GM23338 (cell line): ENCODE results near the gene SEMA7A. TPM values are rescaled to one million over a fixed set of nuclear protein-coding genes. Genes with fewer than 3 reads are reported as not detected.

Source experiments
- ATAC-seq: fragments of 200-7000 bp; cut with Tn5 transposase; 3 replicates; pipeline ENCODE4 v1.9.1; 2020
- DNase-seq: peaks from one replicate; pipeline ENCODE4 v3.0.0-alpha.2; 2015; ENCODE audit warnings: low spot score
- H2AFZ ChIP-seq: fragments of 200-600 bp; sonication (generic); 2 replicates; pipeline ENCODE4 v1.8.0; 2016; ENCODE audit warnings: antibody characterized with exemption, mild to moderate bottlenecking, moderate library complexity
- H3F3A ChIP-seq: fragments of 200-600 bp; sonication (generic); replicated peaks from 2 replicates; pipeline ENCODE4 v1.8.0; 2017; ENCODE audit warnings: antibody characterized with exemption, mixed run types, low read depth
- H3K27ac ChIP-seq: fragments of 200-600 bp; sonication (generic); 2 replicates; pipeline ENCODE4 v1.6.1; 2016; ENCODE audit warnings: low read depth
- H3K27me3 ChIP-seq: fragments of 200-600 bp; sonication (generic); 2 replicates; pipeline ENCODE4 v1.8.0; 2016; ENCODE audit warnings: mild to moderate bottlenecking, mixed run types, moderate library complexity; ENCODE audit not compliant: insufficient read depth
- H3K36me3 ChIP-seq: fragments of 200-600 bp; sonication (generic); 2 replicates; pipeline ENCODE4 v1.8.0; 2016; ENCODE audit warnings: mild to moderate bottlenecking; ENCODE audit not compliant: insufficient read depth
- H3K4me1 ChIP-seq: fragments of 200-600 bp; sonication (generic); 2 replicates; pipeline ENCODE4 v1.8.0; 2016; ENCODE audit warnings: mild to moderate bottlenecking, moderate library complexity; ENCODE audit not compliant: insufficient read depth
- H3K4me2 ChIP-seq: fragments of 200-600 bp; sonication (generic); 2 replicates; pipeline ENCODE4 v1.7.1; 2017; ENCODE audit warnings: mixed run types
- H3K4me3 ChIP-seq: fragments of 200-600 bp; sonication (generic); 2 replicates; pipeline ENCODE4 v1.6.1; 2016; ENCODE audit warnings: mixed run types
- H3K79me2 ChIP-seq: fragments of 200-600 bp; sonication (generic); replicated peaks from 2 replicates; pipeline ENCODE4 v1.8.0; 2017; ENCODE audit warnings: mild to moderate bottlenecking; ENCODE audit not compliant: insufficient read depth
- H3K9me2 ChIP-seq: fragments of 200-600 bp; sonication (generic); 2 replicates; pipeline ENCODE4 v1.8.0; 2017; ENCODE audit not compliant: insufficient read depth
- H4K20me1 ChIP-seq: fragments of 200-600 bp; sonication (generic); replicated peaks from 2 replicates; pipeline ENCODE4 v1.8.0; 2017; ENCODE audit warnings: mild to moderate bottlenecking; ENCODE audit not compliant: insufficient read depth
- H3K27ac Mint-ChIP-seq: 2 replicates; pipeline ENCODE4 v1.8.0; 2020; ENCODE audit warnings: inconsistent platforms, mild to moderate bottlenecking, moderate library complexity, mixed read lengths
- H3K27me3 Mint-ChIP-seq: 3 replicates; pipeline ENCODE4 v1.8.0; 2022; ENCODE audit warnings: low read depth, mild to moderate bottlenecking, moderate library complexity, mixed read lengths, inconsistent platforms; ENCODE audit not compliant: insufficient read depth, poor library complexity
- H3K36me3 Mint-ChIP-seq: 3 replicates; pipeline ENCODE4 v1.8.0; 2021; ENCODE audit warnings: low read depth, mild to moderate bottlenecking, inconsistent platforms, moderate library complexity, mixed read lengths
- H3K4me1 Mint-ChIP-seq: 3 replicates; pipeline ENCODE4 v1.8.0; 2020; ENCODE audit warnings: mild to moderate bottlenecking, inconsistent platforms, mixed read lengths
- H3K4me3 Mint-ChIP-seq: 3 replicates; pipeline ENCODE4 v1.8.0; 2021; ENCODE audit warnings: moderate library complexity, mild to moderate bottlenecking, inconsistent platforms, mixed read lengths
- H3K9me3 Mint-ChIP-seq: 3 replicates; pipeline ENCODE4 v1.8.0; 2020; ENCODE audit warnings: moderate library complexity, mild to moderate bottlenecking, inconsistent platforms, mixed read lengths
- CREB1 ChIP-seq: fragments of 250-450 bp; sonication (Bioruptor Pico); IDR thresholded peaks from 2 replicates; pipeline ENCODE4 v1.5.0; 2020; ENCODE audit warnings: low read depth, mild to moderate bottlenecking, moderate library complexity
- EZH2 ChIP-seq: fragments of 200-600 bp; sonication (generic); IDR thresholded peaks from one replicate; pipeline ENCODE4 v1.8.0; 2017; ENCODE audit warnings: antibody characterized with exemption, mild to moderate bottlenecking, low read depth; ENCODE audit not compliant: unreplicated experiment
- EZH2phosphoT487 ChIP-seq: fragments of 200-600 bp; sonication (generic); IDR thresholded peaks from one replicate; pipeline ENCODE4 v1.8.1; 2018; ENCODE audit warnings: antibody characterized with exemption; ENCODE audit not compliant: unreplicated experiment
- NANOG ChIP-seq: IDR thresholded peaks from 2 replicates; pipeline ENCODE4 v1.6.1; 2016; ENCODE audit warnings: antibody characterized with exemption, borderline replicate concordance
- ZNF114 ChIP-seq: fragments of 250-450 bp; sonication (Bioruptor Pico); IDR thresholded peaks from 2 replicates; pipeline ENCODE4 v1.5.0; 2020; ENCODE audit warnings: mild to moderate bottlenecking, moderate library complexity
- ZNF331 ChIP-seq: fragments of 250-450 bp; sonication (Bioruptor Pico); IDR thresholded peaks from 2 replicates; pipeline ENCODE4 v1.5.0; 2020; ENCODE audit warnings: low read depth, mild to moderate bottlenecking, moderate library complexity
- polyA plus RNA-seq: library from polyadenylated mRNA; unstranded; fragments of >200 nt; fragmentation: Nextera tagmentation; extraction: Ambion mirVana; gene quantifications from 2 replicates; pipeline ENCODE4 v1.2.1, GENCODE V29; 2016
- total RNA-seq: library from RNA; depleted of rRNA; stranded (reverse); fragments of >200 nt; shearing (Covaris generic); gene quantifications from 2 replicates; pipeline ENCODE4 v1.2.3, GENCODE V29; 2014
- TF ChIP-seq, protein P1 (sequence below): IDR thresholded peaks from 2 replicates; pipeline ENCODE4 v1.6.1; 2016; ENCODE audit warnings: antibody characterized with exemption
- TF ChIP-seq, protein P2 (sequence below), 2 experiments: fragments of 200-600 bp in 1 of 2; sonication (generic) in 1 of 2; conservative IDR thresholded peaks; 2 replicates each; pipeline versions ENCODE4 v1.5.1 to v1.6.1; 2016 to 2017; ENCODE audit warnings: antibody characterized with exemption in 2 of 2, low read depth in 2 of 2, mild to moderate bottlenecking in 2 of 2, moderate library complexity in 1 of 2

SEMA7A gene
- total and polyA plus RNA-seq, 2 experiments from 2014 or later, result 2.0 to 14.1 TPM

DNA sequence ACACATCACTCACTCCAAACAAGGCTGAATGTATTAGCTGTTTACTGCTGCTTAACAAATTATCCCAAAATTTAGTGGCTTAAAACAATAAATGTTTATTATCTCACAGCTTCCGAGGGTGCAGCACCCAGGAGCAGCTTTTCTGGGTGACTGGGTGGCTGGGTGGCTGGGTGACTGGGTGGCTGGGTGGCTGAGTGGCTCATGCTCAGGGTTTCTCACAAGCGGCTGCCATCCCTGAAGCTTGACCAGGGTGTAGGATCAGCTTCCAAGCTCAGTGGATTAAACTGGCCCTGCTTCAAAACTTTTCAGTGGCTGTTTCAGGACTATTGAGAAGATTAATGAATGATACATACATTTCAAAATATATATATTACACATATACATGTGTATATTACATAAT lies 64.0 kb downstream of the SEMA7A start:
- Mint-ChIP-seq H3K27me3 (peaks cover 26% of the 10 kb centered on the region), H3K4me3 (no peak overlapping the region), H3K27ac (no peak overlapping the region), H3K36me3 (no peaks in the 10 kb centered on the region), H3K4me1 (peaks cover 10% of the 10 kb centered on the region), H3K9me3 (no peaks in the 10 kb centered on the region)
- DNase-seq (no peak), ATAC-seq (no peak)
- H3F3A ChIP-seq, result peaks cover 5% of the 10 kb centered on the region; the same call in 1 of the 2 replicates
- H3K9me2 ChIP-seq, result no peaks in the 10 kb centered on the region
- peaks cover 22% of the 10 kb centered on the region for H3K4me1 ChIP-seq
- H3K27me3 ChIP-seq, result peaks cover 27% of the 10 kb centered on the region
- no peaks in the 10 kb centered on the region for H3K79me2 ChIP-seq
- TF ChIP-seq ZNF331 (CRISPR knock-in tag), result no peak
- TF ChIP-seq, protein P1, sequence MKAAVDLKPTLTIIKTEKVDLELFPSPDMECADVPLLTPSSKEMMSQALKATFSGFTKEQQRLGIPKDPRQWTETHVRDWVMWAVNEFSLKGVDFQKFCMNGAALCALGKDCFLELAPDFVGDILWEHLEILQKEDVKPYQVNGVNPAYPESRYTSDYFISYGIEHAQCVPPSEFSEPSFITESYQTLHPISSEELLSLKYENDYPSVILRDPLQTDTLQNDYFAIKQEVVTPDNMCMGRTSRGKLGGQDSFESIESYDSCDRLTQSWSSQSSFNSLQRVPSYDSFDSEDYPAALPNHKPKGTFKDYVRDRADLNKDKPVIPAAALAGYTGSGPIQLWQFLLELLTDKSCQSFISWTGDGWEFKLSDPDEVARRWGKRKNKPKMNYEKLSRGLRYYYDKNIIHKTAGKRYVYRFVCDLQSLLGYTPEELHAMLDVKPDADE, result no peak
- no peak for TF ChIP-seq ZNF114 (CRISPR knock-in tag)
- TF ChIP-seq EZH2, result no peak
- TF ChIP-seq NANOG, result no peak
- TF ChIP-seq, protein P2, sequence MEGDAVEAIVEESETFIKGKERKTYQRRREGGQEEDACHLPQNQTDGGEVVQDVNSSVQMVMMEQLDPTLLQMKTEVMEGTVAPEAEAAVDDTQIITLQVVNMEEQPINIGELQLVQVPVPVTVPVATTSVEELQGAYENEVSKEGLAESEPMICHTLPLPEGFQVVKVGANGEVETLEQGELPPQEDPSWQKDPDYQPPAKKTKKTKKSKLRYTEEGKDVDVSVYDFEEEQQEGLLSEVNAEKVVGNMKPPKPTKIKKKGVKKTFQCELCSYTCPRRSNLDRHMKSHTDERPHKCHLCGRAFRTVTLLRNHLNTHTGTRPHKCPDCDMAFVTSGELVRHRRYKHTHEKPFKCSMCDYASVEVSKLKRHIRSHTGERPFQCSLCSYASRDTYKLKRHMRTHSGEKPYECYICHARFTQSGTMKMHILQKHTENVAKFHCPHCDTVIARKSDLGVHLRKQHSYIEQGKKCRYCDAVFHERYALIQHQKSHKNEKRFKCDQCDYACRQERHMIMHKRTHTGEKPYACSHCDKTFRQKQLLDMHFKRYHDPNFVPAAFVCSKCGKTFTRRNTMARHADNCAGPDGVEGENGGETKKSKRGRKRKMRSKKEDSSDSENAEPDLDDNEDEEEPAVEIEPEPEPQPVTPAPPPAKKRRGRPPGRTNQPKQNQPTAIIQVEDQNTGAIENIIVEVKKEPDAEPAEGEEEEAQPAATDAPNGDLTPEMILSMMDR (conservative IDR thresholded peaks at IDR 0.05; ENCODE audit: low read depth in 2 of 2), result no peak
- no peak for TF ChIP-seq EZH2phosphoT487
- no peak overlapping the region for H3K27ac ChIP-seq
- H2AFZ ChIP-seq, result no peak overlapping the region
- H3K4me2 ChIP-seq, result no peak overlapping the region
- H4K20me1 ChIP-seq, result no peaks in the 10 kb centered on the region
- no peak overlapping the region for H3K4me3 ChIP-seq
- no peaks in the 10 kb centered on the region for H3K36me3 ChIP-seq

DNA sequence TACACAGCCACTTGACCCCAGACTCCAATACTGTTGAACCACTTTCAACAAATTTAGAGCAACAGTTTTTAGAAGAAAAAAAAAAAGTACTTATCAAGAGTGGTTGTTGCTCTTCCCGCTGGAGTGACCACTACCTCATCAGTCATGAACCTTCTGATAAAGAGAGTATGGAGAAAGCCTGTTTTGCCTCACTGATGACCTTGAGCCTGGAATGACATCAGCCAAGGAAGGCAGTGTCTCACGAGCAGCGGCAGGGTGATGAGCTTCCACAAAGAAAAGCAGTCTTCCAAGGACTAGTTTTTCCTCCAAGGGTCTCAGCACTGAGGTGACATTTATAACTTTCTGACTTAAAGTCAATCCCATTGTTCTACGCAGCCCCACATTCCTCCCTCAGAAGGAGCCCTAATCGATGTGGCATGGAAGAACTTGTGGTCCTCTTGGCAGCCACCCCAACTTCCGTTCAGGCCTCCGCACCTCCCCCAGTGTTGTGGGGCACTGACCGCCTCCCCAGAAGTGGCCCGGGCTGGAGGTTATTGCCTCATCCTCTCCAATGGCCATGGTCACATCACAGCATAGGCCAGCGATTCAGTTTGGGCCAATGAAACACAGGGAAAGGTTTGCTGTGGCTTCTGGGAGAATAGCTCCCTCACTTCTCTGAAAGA lies 64.5 kb downstream of the SEMA7A start:
- Histone ChIP-seq H3K27me3 (peaks cover 33% of the 10 kb centered on the region), H4K20me1 (no peaks in the 10 kb centered on the region), H3K36me3 (no peaks in the 10 kb centered on the region), H3K27ac (no peak overlapping the region), H3K9me2 (no peaks in the 10 kb centered on the region), H3K4me1 (peaks cover 26% of the 10 kb centered on the region), H3K79me2 (no peaks in the 10 kb centered on the region), H2AFZ (no peak overlapping the region), H3F3A (0 out of 2 replicates have a peak, but pooled peaks cover 5% of the 10 kb centered on the region), H3K4me2 (no peak overlapping the region), H3K4me3 (no peak overlapping the region)
- no peak for TF ChIP-seq ZNF114 (CRISPR knock-in tag)
- no peak for TF ChIP-seq CREB1
- Mint-ChIP-seq H3K27ac (no peak overlapping the region), H3K9me3 (no peaks in the 10 kb centered on the region), H3K4me1 (peaks cover 13% of the 10 kb centered on the region), H3K27me3 (peaks cover 29% of the 10 kb centered on the region), H3K36me3 (no peaks in the 10 kb centered on the region), H3K4me3 (no peak overlapping the region)
- no peak for DNase-seq
- no peak for ATAC-seq
